GM23338 (cell line): ENCODE data around the gene VPS41. TPM values are rescaled to one million over a fixed set of nuclear protein-coding genes. Genes with fewer than 3 reads are reported as not detected.
A peak's percentile ranks its signal among the peaks of the same experiment; 100 is the strongest.

Experiments
- ATAC-seq: fragments of 200-7000 bp; cut with Tn5 transposase; 3 replicates; pipeline ENCODE4 v1.9.1; 2020
- DNase-seq: peaks from one replicate; pipeline ENCODE4 v3.0.0-alpha.2; 2015; ENCODE audit warnings: low spot score
- H2AFZ ChIP-seq: fragments of 200-600 bp; sonication (generic); 2 replicates; pipeline ENCODE4 v1.8.0; 2016; ENCODE audit warnings: antibody characterized with exemption, mild to moderate bottlenecking, moderate library complexity
- H3F3A ChIP-seq: fragments of 200-600 bp; sonication (generic); replicated peaks from 2 replicates; pipeline ENCODE4 v1.8.0; 2017; ENCODE audit warnings: antibody characterized with exemption, mixed run types, low read depth
- H3K27ac ChIP-seq: fragments of 200-600 bp; sonication (generic); 2 replicates; pipeline ENCODE4 v1.6.1; 2016; ENCODE audit warnings: low read depth
- H3K27me3 ChIP-seq: fragments of 200-600 bp; sonication (generic); 2 replicates; pipeline ENCODE4 v1.8.0; 2016; ENCODE audit warnings: mild to moderate bottlenecking, mixed run types, moderate library complexity; ENCODE audit not compliant: insufficient read depth
- H3K36me3 ChIP-seq: fragments of 200-600 bp; sonication (generic); 2 replicates; pipeline ENCODE4 v1.8.0; 2016; ENCODE audit warnings: mild to moderate bottlenecking; ENCODE audit not compliant: insufficient read depth
- H3K4me1 ChIP-seq: fragments of 200-600 bp; sonication (generic); 2 replicates; pipeline ENCODE4 v1.8.0; 2016; ENCODE audit warnings: mild to moderate bottlenecking, moderate library complexity; ENCODE audit not compliant: insufficient read depth
- H3K4me2 ChIP-seq: fragments of 200-600 bp; sonication (generic); 2 replicates; pipeline ENCODE4 v1.7.1; 2017; ENCODE audit warnings: mixed run types
- H3K4me3 ChIP-seq: fragments of 200-600 bp; sonication (generic); 2 replicates; pipeline ENCODE4 v1.6.1; 2016; ENCODE audit warnings: mixed run types
- H3K79me2 ChIP-seq: fragments of 200-600 bp; sonication (generic); replicated peaks from 2 replicates; pipeline ENCODE4 v1.8.0; 2017; ENCODE audit warnings: mild to moderate bottlenecking; ENCODE audit not compliant: insufficient read depth
- H3K9me2 ChIP-seq: fragments of 200-600 bp; sonication (generic); 2 replicates; pipeline ENCODE4 v1.8.0; 2017; ENCODE audit not compliant: insufficient read depth
- H4K20me1 ChIP-seq: fragments of 200-600 bp; sonication (generic); replicated peaks from 2 replicates; pipeline ENCODE4 v1.8.0; 2017; ENCODE audit warnings: mild to moderate bottlenecking; ENCODE audit not compliant: insufficient read depth
- H3K27ac Mint-ChIP-seq: 2 replicates; pipeline ENCODE4 v1.8.0; 2020; ENCODE audit warnings: inconsistent platforms, mild to moderate bottlenecking, moderate library complexity, mixed read lengths
- H3K27me3 Mint-ChIP-seq: 3 replicates; pipeline ENCODE4 v1.8.0; 2022; ENCODE audit warnings: low read depth, mild to moderate bottlenecking, moderate library complexity, mixed read lengths, inconsistent platforms; ENCODE audit not compliant: insufficient read depth, poor library complexity
- H3K36me3 Mint-ChIP-seq: 3 replicates; pipeline ENCODE4 v1.8.0; 2021; ENCODE audit warnings: low read depth, mild to moderate bottlenecking, inconsistent platforms, moderate library complexity, mixed read lengths
- H3K4me1 Mint-ChIP-seq: 3 replicates; pipeline ENCODE4 v1.8.0; 2020; ENCODE audit warnings: mild to moderate bottlenecking, inconsistent platforms, mixed read lengths
- H3K4me3 Mint-ChIP-seq: 3 replicates; pipeline ENCODE4 v1.8.0; 2021; ENCODE audit warnings: moderate library complexity, mild to moderate bottlenecking, inconsistent platforms, mixed read lengths
- H3K9me3 Mint-ChIP-seq: 3 replicates; pipeline ENCODE4 v1.8.0; 2020; ENCODE audit warnings: moderate library complexity, mild to moderate bottlenecking, inconsistent platforms, mixed read lengths
- CREB1 ChIP-seq: fragments of 250-450 bp; sonication (Bioruptor Pico); IDR thresholded peaks from 2 replicates; pipeline ENCODE4 v1.5.0; 2020; ENCODE audit warnings: low read depth, mild to moderate bottlenecking, moderate library complexity
- EZH2 ChIP-seq: fragments of 200-600 bp; sonication (generic); IDR thresholded peaks from one replicate; pipeline ENCODE4 v1.8.0; 2017; ENCODE audit warnings: antibody characterized with exemption, mild to moderate bottlenecking, low read depth; ENCODE audit not compliant: unreplicated experiment
- NANOG ChIP-seq: IDR thresholded peaks from 2 replicates; pipeline ENCODE4 v1.6.1; 2016; ENCODE audit warnings: antibody characterized with exemption, borderline replicate concordance
- POLR2AphosphoS5 ChIP-seq: IDR thresholded peaks from 2 replicates; pipeline ENCODE4 v1.6.1; 2016; ENCODE audit warnings: antibody characterized with exemption, low read depth
- STAT1 ChIP-seq: IDR thresholded peaks from one replicate; pipeline ENCODE4 v1.6.1; 2016; ENCODE audit warnings: antibody characterized with exemption; ENCODE audit not compliant: unreplicated experiment
- ZNF331 ChIP-seq: fragments of 250-450 bp; sonication (Bioruptor Pico); IDR thresholded peaks from 2 replicates; pipeline ENCODE4 v1.5.0; 2020; ENCODE audit warnings: low read depth, mild to moderate bottlenecking, moderate library complexity
- polyA plus RNA-seq: library from polyadenylated mRNA; unstranded; fragments of >200 nt; fragmentation: Nextera tagmentation; extraction: Ambion mirVana; gene quantifications from 2 replicates; pipeline ENCODE4 v1.2.1, GENCODE V29; 2016
- total RNA-seq: library from RNA; depleted of rRNA; stranded (reverse); fragments of >200 nt; shearing (Covaris generic); gene quantifications from 2 replicates; pipeline ENCODE4 v1.2.3, GENCODE V29; 2014
- TF ChIP-seq, protein P1 (sequence below): IDR thresholded peaks from 2 replicates; pipeline ENCODE4 v1.6.1; 2016; ENCODE audit warnings: antibody characterized with exemption
- TF ChIP-seq, protein P2 (sequence below), 2 experiments: fragments of 200-600 bp in 1 of 2; sonication (generic) in 1 of 2; conservative IDR thresholded peaks; 2 replicates each; pipeline versions ENCODE4 v1.5.1 to v1.6.1; 2016 to 2017; ENCODE audit warnings: antibody characterized with exemption in 2 of 2, low read depth in 2 of 2, mild to moderate bottlenecking in 2 of 2, moderate library complexity in 1 of 2
- TF ChIP-seq, protein P3 (sequence below): IDR thresholded peaks from one replicate; pipeline ENCODE4 v1.6.1; 2018; ENCODE audit warnings: antibody characterized with exemption; ENCODE audit not compliant: unreplicated experiment

VPS41 gene
- total and polyA plus RNA-seq, 2 experiments from 2014 or later, result 20.2 to 41.2 TPM

DNA sequence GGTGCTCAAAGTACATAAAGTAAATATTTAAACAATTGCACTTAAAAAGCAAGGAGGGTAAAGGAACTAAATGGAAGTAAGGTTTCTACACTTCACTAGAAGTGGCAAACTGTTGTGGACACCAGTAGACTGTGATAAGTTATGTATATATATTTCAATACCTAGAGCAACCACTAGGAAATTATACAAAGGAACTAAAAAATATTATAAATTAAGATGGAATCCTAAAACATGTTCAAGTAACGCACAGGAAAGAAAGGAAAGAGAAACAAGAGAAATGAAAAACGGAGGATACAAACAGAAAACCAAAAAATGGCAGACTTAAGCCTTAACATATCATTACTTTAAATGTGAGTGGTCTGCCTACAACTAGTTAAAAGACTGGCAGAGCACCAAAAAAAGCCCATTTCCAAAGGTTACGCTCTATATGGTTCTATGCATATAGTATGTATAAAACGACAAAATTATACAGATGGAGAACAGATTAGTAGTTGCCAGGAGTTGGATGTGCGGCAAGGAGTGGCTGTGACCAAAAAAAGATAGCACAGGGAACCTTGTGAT, 19.0 kb downstream of the VPS41 start:
- Mint-ChIP-seq H3K36me3 (peaks cover 4% of the 10 kb centered on the region; the same call in 1 of the 3 replicates), H3K4me3 (no peak overlapping the region), H3K9me3 (peaks cover 2% of the 10 kb centered on the region; the same call in 1 of the 3 replicates), H3K27ac (peak overlapping the region; percentile 42; the same call in 1 of the 2 replicates), H3K27me3 (peaks cover 8% of the 10 kb centered on the region), H3K4me1 (peaks cover 35% of the 10 kb centered on the region)
- H3K4me2 ChIP-seq, result no peak overlapping the region
- no peak overlapping the region for H3K4me3 ChIP-seq
- H3K36me3 ChIP-seq, result no peaks in the 10 kb centered on the region
- no peaks in the 10 kb centered on the region for H3K9me2 ChIP-seq
- H3F3A ChIP-seq, result no peaks in the 10 kb centered on the region
- H2AFZ ChIP-seq, result no peak overlapping the region
- H3K27ac ChIP-seq, result no peak overlapping the region
- H4K20me1 ChIP-seq, result peaks cover 11% of the 10 kb centered on the region; the same call in 1 of the 2 replicates
- no peak for ATAC-seq
- TF ChIP-seq, protein P1, sequence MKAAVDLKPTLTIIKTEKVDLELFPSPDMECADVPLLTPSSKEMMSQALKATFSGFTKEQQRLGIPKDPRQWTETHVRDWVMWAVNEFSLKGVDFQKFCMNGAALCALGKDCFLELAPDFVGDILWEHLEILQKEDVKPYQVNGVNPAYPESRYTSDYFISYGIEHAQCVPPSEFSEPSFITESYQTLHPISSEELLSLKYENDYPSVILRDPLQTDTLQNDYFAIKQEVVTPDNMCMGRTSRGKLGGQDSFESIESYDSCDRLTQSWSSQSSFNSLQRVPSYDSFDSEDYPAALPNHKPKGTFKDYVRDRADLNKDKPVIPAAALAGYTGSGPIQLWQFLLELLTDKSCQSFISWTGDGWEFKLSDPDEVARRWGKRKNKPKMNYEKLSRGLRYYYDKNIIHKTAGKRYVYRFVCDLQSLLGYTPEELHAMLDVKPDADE, result no peak
- TF ChIP-seq, protein P2, sequence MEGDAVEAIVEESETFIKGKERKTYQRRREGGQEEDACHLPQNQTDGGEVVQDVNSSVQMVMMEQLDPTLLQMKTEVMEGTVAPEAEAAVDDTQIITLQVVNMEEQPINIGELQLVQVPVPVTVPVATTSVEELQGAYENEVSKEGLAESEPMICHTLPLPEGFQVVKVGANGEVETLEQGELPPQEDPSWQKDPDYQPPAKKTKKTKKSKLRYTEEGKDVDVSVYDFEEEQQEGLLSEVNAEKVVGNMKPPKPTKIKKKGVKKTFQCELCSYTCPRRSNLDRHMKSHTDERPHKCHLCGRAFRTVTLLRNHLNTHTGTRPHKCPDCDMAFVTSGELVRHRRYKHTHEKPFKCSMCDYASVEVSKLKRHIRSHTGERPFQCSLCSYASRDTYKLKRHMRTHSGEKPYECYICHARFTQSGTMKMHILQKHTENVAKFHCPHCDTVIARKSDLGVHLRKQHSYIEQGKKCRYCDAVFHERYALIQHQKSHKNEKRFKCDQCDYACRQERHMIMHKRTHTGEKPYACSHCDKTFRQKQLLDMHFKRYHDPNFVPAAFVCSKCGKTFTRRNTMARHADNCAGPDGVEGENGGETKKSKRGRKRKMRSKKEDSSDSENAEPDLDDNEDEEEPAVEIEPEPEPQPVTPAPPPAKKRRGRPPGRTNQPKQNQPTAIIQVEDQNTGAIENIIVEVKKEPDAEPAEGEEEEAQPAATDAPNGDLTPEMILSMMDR (conservative IDR thresholded peaks at IDR 0.05; ENCODE audit: low read depth in 2 of 2), result peak in 1 of 2 experiments; percentile 43; a peak in 2 of 4 replicates
- no peak for TF ChIP-seq POLR2AphosphoS5
- 0 out of 2 replicates have a peak, but pooled peaks cover 5% of the 10 kb centered on the region for H3K4me1 ChIP-seq
- peaks cover 29% of the 10 kb centered on the region for H3K79me2 ChIP-seq
- no peaks in the 10 kb centered on the region for H3K27me3 ChIP-seq
- DNase-seq, result no peak

DNA sequence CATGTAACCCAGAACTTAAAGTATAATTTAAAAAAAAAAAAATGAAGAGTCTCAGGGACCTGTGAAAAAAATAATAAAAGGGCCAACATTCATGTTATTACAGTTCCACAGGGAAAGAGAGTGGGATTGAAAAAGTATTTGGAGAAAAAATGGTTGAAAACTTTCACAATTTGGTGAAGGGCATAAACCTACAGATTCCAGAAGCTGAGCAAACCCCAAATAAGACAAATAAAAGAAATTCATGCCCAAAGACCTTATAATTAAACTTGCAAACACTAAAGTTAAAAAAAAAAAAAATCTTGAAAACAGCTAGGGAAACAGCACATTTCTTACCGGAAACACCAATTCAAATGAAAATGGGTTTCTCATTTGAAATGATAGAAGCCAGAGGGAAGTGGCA, 19.9 kb downstream of the VPS41 start:
- Histone ChIP-seq H3F3A (no peaks in the 10 kb centered on the region), H3K4me1 (0 out of 2 replicates have a peak, but pooled peaks cover 5% of the 10 kb centered on the region), H3K27ac (no peak overlapping the region), H4K20me1 (0 out of 2 replicates have a peak, but pooled peaks cover 14% of the 10 kb centered on the region), H3K79me2 (peaks cover 34% of the 10 kb centered on the region), H3K4me2 (no peak overlapping the region), H3K27me3 (no peaks in the 10 kb centered on the region), H3K9me2 (no peaks in the 10 kb centered on the region), H2AFZ (no peak overlapping the region), H3K36me3 (no peaks in the 10 kb centered on the region), H3K4me3 (no peak overlapping the region)
- Mint-ChIP-seq H3K36me3 (peaks cover 4% of the 10 kb centered on the region; the same call in 1 of the 3 replicates), H3K9me3 (peaks cover 2% of the 10 kb centered on the region; the same call in 1 of the 3 replicates), H3K27ac (peak overlapping the region; percentile 42; the same call in 1 of the 2 replicates), H3K4me1 (peaks cover 35% of the 10 kb centered on the region), H3K4me3 (no peak overlapping the region), H3K27me3 (peaks cover 8% of the 10 kb centered on the region)
- DNase-seq (no peak), ATAC-seq (no peak)
- TF ChIP-seq, protein P2 (conservative IDR thresholded peaks at IDR 0.05; ENCODE audit: low read depth in 2 of 2), result no peak
- no peak for TF ChIP-seq ZNF331 (CRISPR knock-in tag)
- TF ChIP-seq, protein P3, sequence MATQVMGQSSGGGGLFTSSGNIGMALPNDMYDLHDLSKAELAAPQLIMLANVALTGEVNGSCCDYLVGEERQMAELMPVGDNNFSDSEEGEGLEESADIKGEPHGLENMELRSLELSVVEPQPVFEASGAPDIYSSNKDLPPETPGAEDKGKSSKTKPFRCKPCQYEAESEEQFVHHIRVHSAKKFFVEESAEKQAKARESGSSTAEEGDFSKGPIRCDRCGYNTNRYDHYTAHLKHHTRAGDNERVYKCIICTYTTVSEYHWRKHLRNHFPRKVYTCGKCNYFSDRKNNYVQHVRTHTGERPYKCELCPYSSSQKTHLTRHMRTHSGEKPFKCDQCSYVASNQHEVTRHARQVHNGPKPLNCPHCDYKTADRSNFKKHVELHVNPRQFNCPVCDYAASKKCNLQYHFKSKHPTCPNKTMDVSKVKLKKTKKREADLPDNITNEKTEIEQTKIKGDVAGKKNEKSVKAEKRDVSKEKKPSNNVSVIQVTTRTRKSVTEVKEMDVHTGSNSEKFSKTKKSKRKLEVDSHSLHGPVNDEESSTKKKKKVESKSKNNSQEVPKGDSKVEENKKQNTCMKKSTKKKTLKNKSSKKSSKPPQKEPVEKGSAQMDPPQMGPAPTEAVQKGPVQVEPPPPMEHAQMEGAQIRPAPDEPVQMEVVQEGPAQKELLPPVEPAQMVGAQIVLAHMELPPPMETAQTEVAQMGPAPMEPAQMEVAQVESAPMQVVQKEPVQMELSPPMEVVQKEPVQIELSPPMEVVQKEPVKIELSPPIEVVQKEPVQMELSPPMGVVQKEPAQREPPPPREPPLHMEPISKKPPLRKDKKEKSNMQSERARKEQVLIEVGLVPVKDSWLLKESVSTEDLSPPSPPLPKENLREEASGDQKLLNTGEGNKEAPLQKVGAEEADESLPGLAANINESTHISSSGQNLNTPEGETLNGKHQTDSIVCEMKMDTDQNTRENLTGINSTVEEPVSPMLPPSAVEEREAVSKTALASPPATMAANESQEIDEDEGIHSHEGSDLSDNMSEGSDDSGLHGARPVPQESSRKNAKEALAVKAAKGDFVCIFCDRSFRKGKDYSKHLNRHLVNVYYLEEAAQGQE, result no peak
- TF ChIP-seq CREB1 (CRISPR knock-in tag), result no peak
- no peak for TF ChIP-seq STAT1
- TF ChIP-seq, protein P1, result no peak
- no peak for TF ChIP-seq NANOG
- no peak for TF ChIP-seq EZH2
- TF ChIP-seq POLR2AphosphoS5, result no peak
